Measurements from ENCODE around the gene RASAL2.

Gene RASAL2

GRCh38 chr1:178057912-178058534, 35.9 kb upstream of the RASAL2 start:
- CTCF ChIA-PET = no interaction called here
- DNase-seq (ENCODE audit: extremely low spot score) = no peak
- TF ChIP-seq FOXK2 (IDR thresholded peaks at IDR 0.05) (no peak), SP1 (IDR thresholded peaks at IDR 0.05) (no peak), HDGF (IDR thresholded peaks at IDR 0.05; ENCODE audit: borderline replicate concordance) (no peak), NFRKB (IDR thresholded peaks at IDR 0.05) (no peak), TARDBP (IDR thresholded peaks at IDR 0.05) (no peak), L3MBTL2 (conservative IDR thresholded peaks at IDR 0.05) (peak; percentile 50)
- POLR2A ChIA-PET = no interaction called here

- ChIA-PET POLR2A (no interaction called here), CTCF (interaction anchor here (0.8 kb wide), 1 partner anchor 29 kb away, joined by 4 read pairs; no protein-coding TSS in a partner anchor)
- no peak for DNase-seq (ENCODE audit: extremely low spot score)
- TF ChIP-seq NFRKB (IDR thresholded peaks at IDR 0.05) (no peak), HDGF (IDR thresholded peaks at IDR 0.05; ENCODE audit: borderline replicate concordance) (no peak), SUZ12 (IDR thresholded peaks at IDR 0.05) (no peak), BHLHE40 (IDR thresholded peaks at IDR 0.05; ENCODE audit: borderline replicate concordance) (no peak), SP1 (IDR thresholded peaks at IDR 0.05) (no peak), L3MBTL2 (conservative IDR thresholded peaks at IDR 0.05) (no peak)
These were observed 32.9 kb upstream of the RASAL2 start for GRCh38 chr1:178060789-178061556.

GRCh38 chr1:178061620-178062019, 32.3 kb upstream of the RASAL2 start:
- TF ChIP-seq FOXM1 (IDR thresholded peaks at IDR 0.05; ENCODE audit: borderline replicate concordance) (no peak), ELF4 (IDR thresholded peaks at IDR 0.05) (no peak), SUZ12 (IDR thresholded peaks at IDR 0.05) (no peak), CTBP1 (IDR thresholded peaks at IDR 0.05; ENCODE audit: borderline replicate concordance) (no peak), BHLHE40 (IDR thresholded peaks at IDR 0.05; ENCODE audit: borderline replicate concordance) (no peak), HDGF (IDR thresholded peaks at IDR 0.05; ENCODE audit: borderline replicate concordance) (no peak)
- ChIA-PET CTCF (no interaction called here), POLR2A (no interaction called here)
- DNase-seq (ENCODE audit: extremely low spot score) = no peak

- POLR2A ChIA-PET = no interaction called here
- TF ChIP-seq SP1 (IDR thresholded peaks at IDR 0.05) = no peak
- no peak for TF ChIP-seq FOXA1 (IDR thresholded peaks at IDR 0.05)
- TF ChIP-seq ELF4 (IDR thresholded peaks at IDR 0.05) = no peak
- no peak for TF ChIP-seq SUZ12 (IDR thresholded peaks at IDR 0.05)
- TF ChIP-seq ZNF384 (IDR thresholded peaks at IDR 0.05) = no peak
- no peak for TF ChIP-seq TARDBP (IDR thresholded peaks at IDR 0.05)
- no peak for TF ChIP-seq FOXM1 (IDR thresholded peaks at IDR 0.05; ENCODE audit: borderline replicate concordance)
- TF ChIP-seq PKNOX1 (IDR thresholded peaks at IDR 0.05) = no peak
- TF ChIP-seq ARNT (IDR thresholded peaks at IDR 0.05) = no peak
- no peak for TF ChIP-seq HDGF (IDR thresholded peaks at IDR 0.05; ENCODE audit: borderline replicate concordance)
- DNase-seq (ENCODE audit: extremely low spot score) = no peak
- CTCF ChIA-PET = interaction anchor here (1.1 kb wide), 1 partner anchor 30 kb away, joined by 3 read pairs; the partner anchor contains the start of gene RASAL2
These were observed 29.6 kb upstream of the RASAL2 start for GRCh38 chr1:178064191-178064821.

GRCh38 chr1:178065250-178065649, 28.7 kb upstream of the RASAL2 start:
- ChIA-PET CTCF (interaction anchor here (1.1 kb wide), 1 partner anchor 29 kb away, joined by 3 read pairs; the partner anchor contains the start of gene RASAL2), POLR2A (no interaction called here)
- no peak for DNase-seq (ENCODE audit: extremely low spot score)
- TF ChIP-seq BHLHE40 (IDR thresholded peaks at IDR 0.05; ENCODE audit: borderline replicate concordance) = no peak
- TF ChIP-seq TARDBP (IDR thresholded peaks at IDR 0.05) = no peak
- TF ChIP-seq FOXM1 (IDR thresholded peaks at IDR 0.05; ENCODE audit: borderline replicate concordance) = no peak
- TF ChIP-seq ARNT (IDR thresholded peaks at IDR 0.05) = no peak
- TF ChIP-seq L3MBTL2 (conservative IDR thresholded peaks at IDR 0.05) = no peak
- TF ChIP-seq NFRKB (IDR thresholded peaks at IDR 0.05) = no peak
- no peak for TF ChIP-seq ELF4 (IDR thresholded peaks at IDR 0.05)
- TF ChIP-seq SP1 (IDR thresholded peaks at IDR 0.05) = no peak
- TF ChIP-seq SUZ12 (IDR thresholded peaks at IDR 0.05) = no peak
- TF ChIP-seq CTBP1 (IDR thresholded peaks at IDR 0.05; ENCODE audit: borderline replicate concordance) = no peak
- no peak for TF ChIP-seq ZNF384 (IDR thresholded peaks at IDR 0.05)
- no peak for TF ChIP-seq PKNOX1 (IDR thresholded peaks at IDR 0.05)

GRCh38 chr1:178066296-178066907, 27.5 kb upstream of the RASAL2 start:
- TF ChIP-seq ZNF384 (IDR thresholded peaks at IDR 0.05) = no peak
- no peak for TF ChIP-seq LEF1 (IDR thresholded peaks at IDR 0.05; ENCODE audit: borderline replicate concordance)
- DNase-seq (ENCODE audit: extremely low spot score) = no peak
- CTCF ChIA-PET = no interaction called here
- POLR2A ChIA-PET = no interaction called here

All from HEK293T (cell line).